ENCODE measurements around the gene SOCS1. TPM values are rescaled to one million over a fixed set of nuclear protein-coding genes. Genes with fewer than 3 reads are reported as not detected.

The SOCS1 gene
- total RNA-seq, 2 experiments from 2014 or later: 71.3 to 71.4 TPM

GRCh38 chr16:11262915-11263314, 6.9 kb upstream of the SOCS1 start:
- Histone ChIP-seq H3K4me3 (ENCODE audit: low read length) (no peak overlapping the region), H3K4me1 (ENCODE audit: insufficient read depth, low read length) (peaks cover 35% of the 10 kb centered on the region), H3K27ac (ENCODE audit: low read depth in 1 of 2, low read length in 2 of 2) (no peak overlapping the region), H3K27me3 (ENCODE audit: control insufficient read depth in 1 of 2, insufficient read depth in 2 of 2, low read length in 2 of 2) (no peaks in the 10 kb centered on the region), H3K36me3 (ENCODE audit: insufficient read depth, low read length) (no peaks in the 10 kb centered on the region), H3K9me3 (ENCODE audit: control insufficient read depth in 1 of 2, insufficient read depth in 1 of 2, low read length in 2 of 2) (no peaks in the 10 kb centered on the region)
- CTCF ChIA-PET: interaction anchor here (1.1 kb wide), 1 partner anchor 309 kb away, joined by 5 read pairs; no protein-coding TSS in a partner anchor
- no peaks in the 10 kb centered on the region for H3K36me3 Mint-ChIP-seq (ENCODE audit: low read depth)
- ATAC-seq (ENCODE audit: poor library complexity): no peak
- TF ChIP-seq CTCF (IDR thresholded peaks at IDR 0.05): no peak
- H3K4me3 Mint-ChIP-seq: peak overlapping the region; percentile 7
- peak in 1 of 14 experiments; percentile 14 for DNase-seq
- H3K27ac Mint-ChIP-seq: peak overlapping the region; percentile 73
- POLR2A ChIA-PET: interaction anchor here (0.8 to 1.6 kb wide), 5 partner anchors 8 to 99 kb away, joined by 3 to 12 read pairs (median 4); no protein-coding TSS in a partner anchor
- H3K4me1 Mint-ChIP-seq (ENCODE audit: low read depth): peaks cover 37% of the 10 kb centered on the region
- no peaks in the 10 kb centered on the region for H3K9me3 Mint-ChIP-seq
- intact Hi-C loops (cut with DNase I, micrococcal nuclease): no loop called here
- H3K27me3 Mint-ChIP-seq: no peaks in the 10 kb centered on the region

DNA sequence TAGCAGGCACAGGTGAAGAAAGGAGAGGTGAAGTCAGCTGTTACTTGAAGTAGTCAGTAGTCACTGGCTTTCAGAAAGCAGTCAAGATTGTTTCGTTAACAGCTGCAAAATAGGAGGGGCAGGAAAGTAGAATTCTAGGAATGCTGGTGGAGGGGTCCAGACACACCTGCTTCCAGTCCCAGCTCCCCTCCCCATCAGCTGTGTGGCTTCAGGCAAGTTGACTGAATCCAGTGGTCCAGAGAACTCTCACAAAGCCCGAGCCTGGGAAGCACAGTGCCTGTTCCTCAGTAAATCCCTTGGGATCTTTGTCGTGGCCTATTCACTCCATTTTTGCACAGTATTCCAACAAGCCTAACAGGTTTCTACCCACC, 4.6 kb upstream of the SOCS1 start:
- ChIA-PET CTCF (interaction anchor here (1.3 kb wide), 1 partner anchor 35 kb away, joined by 3 read pairs; no protein-coding TSS in a partner anchor), POLR2A (interaction anchor here (0.7 kb wide), 1 partner anchor 36 kb away, joined by 6 read pairs; no protein-coding TSS in a partner anchor)
- Histone ChIP-seq H3K4me3 (ENCODE audit: low read length) (no peak overlapping the region), H3K27ac (ENCODE audit: low read depth in 1 of 2, low read length in 2 of 2) (no peak overlapping the region), H3K36me3 (ENCODE audit: insufficient read depth, low read length) (no peaks in the 10 kb centered on the region), H3K27me3 (ENCODE audit: control insufficient read depth in 1 of 2, insufficient read depth in 2 of 2, low read length in 2 of 2) (no peaks in the 10 kb centered on the region), H3K9me3 (ENCODE audit: control insufficient read depth in 1 of 2, insufficient read depth in 1 of 2, low read length in 2 of 2) (no peaks in the 10 kb centered on the region), H3K4me1 (ENCODE audit: insufficient read depth, low read length) (peaks cover 48% of the 10 kb centered on the region)
- Mint-ChIP-seq H3K4me3 (peak overlapping the region; percentile 42), H3K9me3 (no peaks in the 10 kb centered on the region), H3K27ac (no peak overlapping the region), H3K36me3 (ENCODE audit: low read depth) (peaks cover 9% of the 10 kb centered on the region), H3K27me3 (no peaks in the 10 kb centered on the region), H3K4me1 (ENCODE audit: low read depth) (peaks cover 51% of the 10 kb centered on the region)
- DNase-seq (no peak), ATAC-seq (ENCODE audit: poor library complexity) (no peak)
- intact Hi-C loops (cut with DNase I, micrococcal nuclease): no loop called here
- TF ChIP-seq CTCF (IDR thresholded peaks at IDR 0.05): no peak

DNA sequence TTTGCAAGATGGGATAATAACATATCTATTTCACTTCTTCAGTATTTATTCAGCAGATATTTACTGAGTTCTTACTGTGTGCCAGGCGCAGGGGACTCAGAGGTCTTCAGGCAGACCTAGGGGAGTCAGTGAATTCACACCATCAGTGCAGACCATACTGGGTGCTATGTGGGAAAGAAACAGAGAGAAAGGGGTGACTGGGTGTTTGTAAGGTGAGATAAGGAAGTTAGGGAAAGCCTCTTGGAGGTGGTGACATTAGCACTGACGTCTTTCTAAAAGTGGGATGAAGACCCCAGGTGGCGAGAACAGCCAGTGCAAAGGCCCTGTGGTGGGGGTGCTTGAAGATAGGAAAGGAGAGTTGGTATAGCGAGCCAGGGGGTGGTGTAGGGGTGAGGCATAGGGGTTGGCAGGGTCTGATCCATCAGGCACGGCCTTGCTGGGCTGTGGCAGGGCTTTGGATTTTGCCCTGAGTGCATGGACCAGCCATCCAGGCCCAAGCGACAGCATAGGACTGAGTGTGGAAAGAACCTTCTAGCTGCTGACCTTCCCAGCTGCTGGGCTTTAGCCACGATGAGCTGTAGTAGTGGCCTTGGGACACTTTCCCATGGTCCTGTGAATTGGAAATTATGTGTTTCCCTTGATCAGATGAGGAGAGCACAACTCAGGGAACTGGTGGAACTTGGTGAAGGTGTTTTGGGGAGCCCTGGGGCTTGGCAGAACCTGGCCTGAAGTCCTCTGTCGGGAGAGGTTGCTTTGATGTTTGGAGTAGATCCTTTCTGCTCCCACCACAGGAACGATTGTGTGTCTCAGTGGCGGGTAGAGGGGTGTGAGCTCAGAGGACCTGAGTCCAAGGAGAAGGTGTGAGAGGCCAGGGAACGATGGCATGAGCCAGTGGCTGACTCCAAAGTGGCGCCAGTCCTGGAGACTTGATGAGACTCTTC, 3.9 kb upstream of the SOCS1 start:
- Histone ChIP-seq H3K27me3 (ENCODE audit: control insufficient read depth in 1 of 2, insufficient read depth in 2 of 2, low read length in 2 of 2) (no peaks in the 10 kb centered on the region), H3K9me3 (ENCODE audit: control insufficient read depth in 1 of 2, insufficient read depth in 1 of 2, low read length in 2 of 2) (no peaks in the 10 kb centered on the region), H3K4me3 (ENCODE audit: low read length) (no peak overlapping the region), H3K27ac (ENCODE audit: low read depth in 1 of 2, low read length in 2 of 2) (no peak overlapping the region), H3K4me1 (ENCODE audit: insufficient read depth, low read length) (peaks cover 50% of the 10 kb centered on the region), H3K36me3 (ENCODE audit: insufficient read depth, low read length) (no peaks in the 10 kb centered on the region)
- H3K4me3 Mint-ChIP-seq: peak overlapping the region; percentile 42
- peaks cover 9% of the 10 kb centered on the region for H3K36me3 Mint-ChIP-seq (ENCODE audit: low read depth)
- ATAC-seq (ENCODE audit: poor library complexity): no peak
- H3K9me3 Mint-ChIP-seq: no peaks in the 10 kb centered on the region
- no peak for TF ChIP-seq CTCF (IDR thresholded peaks at IDR 0.05)
- H3K27me3 Mint-ChIP-seq: no peaks in the 10 kb centered on the region
- peaks cover 51% of the 10 kb centered on the region for H3K4me1 Mint-ChIP-seq (ENCODE audit: low read depth)
- intact Hi-C loops (cut with DNase I, micrococcal nuclease): loop anchor here (5.0 to 10.0 kb wide), 6 partner anchors 37 to 655 kb away; partner anchors contain the start of genes GSPT1 (in 1 of the 2) and TXNDC11 (in 1 of the 2)
- H3K27ac Mint-ChIP-seq: no peak overlapping the region
- no peak for DNase-seq
- ChIA-PET CTCF (interaction anchor here (1.3 to 2.1 kb wide), 2 partner anchors 35 to 38 kb away, joined by 3 to 5 read pairs; no protein-coding TSS in a partner anchor), POLR2A (interaction anchor here (1.6 to 8.5 kb wide), 3 partner anchors 34 to 95 kb away, joined by 10 to 195 read pairs (median 15); no protein-coding TSS in a partner anchor)

Data from CD4-positive, alpha-beta T cell (primary cell).